K562 (cell line): ENCODE data around the gene LTK. TPM values are rescaled to one million over a fixed set of nuclear protein-coding genes. Genes with fewer than 3 reads are reported as not detected.

Source experiments
- CUX1 ChIP-seq: fragments of 200-800 bp; sonication (Bioruptor generic); IDR thresholded peaks from 2 replicates; pipeline ENCODE4 v1.6.1; 2016; ENCODE audit warnings: missing genetic modification characterization, missing compliant biosample characterization
- GTF2B ChIP-seq: IDR thresholded peaks from 2 replicates; pipeline ENCODE4 v1.6.1; 2011; ENCODE audit not compliant: insufficient read length; ENCODE audit errors: extremely low read depth
- RFX1 ChIP-seq: fragments of 450-650 bp; IDR thresholded peaks from 2 replicates; pipeline ENCODE4 v1.6.1; 2016; ENCODE audit warnings: mild to moderate bottlenecking, moderate library complexity
- SIN3A ChIP-seq, 2 experiments: fragments of 150-350 bp in 1 of 2; IDR thresholded peaks; 2 replicates each; pipeline ENCODE4 v1.6.1; 2011 to 2016; ENCODE audit warnings: borderline replicate concordance in 2 of 2, low read depth in 2 of 2, low read length in 2 of 2, mild to moderate bottlenecking in 2 of 2, moderate library complexity in 2 of 2; ENCODE audit not compliant: control insufficient read depth in 1 of 2
- SMARCE1 ChIP-seq: fragments of 450-650 bp; IDR thresholded peaks from 2 replicates; pipeline ENCODE4 v1.7.1; 2016; ENCODE audit warnings: mild to moderate bottlenecking
- TEAD1 ChIP-seq, 2 experiments: fragments of 450-650 bp in 1 of 2; sonication (generic) in 1 of 2; formaldehyde crosslinking; IDR thresholded peaks; 2 replicates each; pipeline versions ENCODE4 v1.4.0 to v1.8.0; 2020 to 2022; ENCODE audit warnings: mild to moderate bottlenecking in 2 of 2, missing genetic modification reagents in 1 of 2
- UBTF ChIP-seq, 2 experiments: IDR thresholded peaks; 2 replicates each; pipeline ENCODE4 v1.6.1; 2012; ENCODE audit warnings: improper control_type of control experiment in 2 of 2, low read depth in 2 of 2, low read length in 2 of 2, borderline replicate concordance in 1 of 2
- ZFP1 ChIP-seq: fragments of 450-650 bp; formaldehyde crosslinking; IDR thresholded peaks from 2 replicates; pipeline ENCODE4 v1.4.0; 2020; ENCODE audit warnings: mild to moderate bottlenecking, mixed read lengths
- ZNF75A ChIP-seq: fragments of 450-650 bp; formaldehyde crosslinking; IDR thresholded peaks from 2 replicates; pipeline ENCODE4 v1.4.0; 2020; ENCODE audit warnings: mild to moderate bottlenecking
- polyA plus RNA-seq, 8 experiments: library from polyadenylated mRNA; depleted of rRNA in 4 of 8; stranded (reverse) in 5 of 8; unstranded in 3 of 8; fragments of >200 nt; fragmentation: Nextera tagmentation in 2 of 8; fragmentation: Illumina TruSeq in 1 of 8; extraction: Ambion mirVana in 2 of 8; extraction: Trizol in 1 of 8; gene quantifications; 2 replicates each; pipeline versions ENCODE4 v1.2.1 to v1.2.3, GENCODE V29; 2011 to 2014; ENCODE audit warnings: inconsistent platforms in 1 of 8, missing spikeins in 1 of 8
- total RNA-seq, 7 experiments: library from RNA; depleted of rRNA in 6 of 7; stranded (reverse); fragments of >200 nt in 6 of 7; fragmentation: Illumina TruSeq in 2 of 7; extraction: Trizol in 2 of 7; gene quantifications; 2 replicates each; pipeline versions ENCODE4 v1.2.1 to v1.2.3, GENCODE V29; 2011 to 2021; ENCODE audit warnings: low replicate concordance in 1 of 7
- TF ChIP-seq, protein P1 (sequence below), 3 experiments: fragments of 200-800 bp in 1 of 3; fragments of 250-450 bp in 1 of 3; fragments of 450-650 bp in 1 of 3; sonication (Bioruptor Pico) in 1 of 3; sonication (Bioruptor generic) in 1 of 3; formaldehyde crosslinking in 1 of 3; IDR thresholded peaks; 2 replicates each; pipeline versions ENCODE4 v1.6.1 to v1.8.0; 2016 to 2022; ENCODE audit warnings: mild to moderate bottlenecking in 2 of 3, missing genetic modification characterization in 2 of 3, missing compliant biosample characterization in 1 of 3, moderate library complexity in 1 of 3

Gene LTK
- total and polyA plus RNA-seq, 9 of the 15 experiments (the other 6 are each of a cell fraction or from before 2014, with no cell fraction given): 0.25 to 4.4 (median 1.8) TPM

DNA sequence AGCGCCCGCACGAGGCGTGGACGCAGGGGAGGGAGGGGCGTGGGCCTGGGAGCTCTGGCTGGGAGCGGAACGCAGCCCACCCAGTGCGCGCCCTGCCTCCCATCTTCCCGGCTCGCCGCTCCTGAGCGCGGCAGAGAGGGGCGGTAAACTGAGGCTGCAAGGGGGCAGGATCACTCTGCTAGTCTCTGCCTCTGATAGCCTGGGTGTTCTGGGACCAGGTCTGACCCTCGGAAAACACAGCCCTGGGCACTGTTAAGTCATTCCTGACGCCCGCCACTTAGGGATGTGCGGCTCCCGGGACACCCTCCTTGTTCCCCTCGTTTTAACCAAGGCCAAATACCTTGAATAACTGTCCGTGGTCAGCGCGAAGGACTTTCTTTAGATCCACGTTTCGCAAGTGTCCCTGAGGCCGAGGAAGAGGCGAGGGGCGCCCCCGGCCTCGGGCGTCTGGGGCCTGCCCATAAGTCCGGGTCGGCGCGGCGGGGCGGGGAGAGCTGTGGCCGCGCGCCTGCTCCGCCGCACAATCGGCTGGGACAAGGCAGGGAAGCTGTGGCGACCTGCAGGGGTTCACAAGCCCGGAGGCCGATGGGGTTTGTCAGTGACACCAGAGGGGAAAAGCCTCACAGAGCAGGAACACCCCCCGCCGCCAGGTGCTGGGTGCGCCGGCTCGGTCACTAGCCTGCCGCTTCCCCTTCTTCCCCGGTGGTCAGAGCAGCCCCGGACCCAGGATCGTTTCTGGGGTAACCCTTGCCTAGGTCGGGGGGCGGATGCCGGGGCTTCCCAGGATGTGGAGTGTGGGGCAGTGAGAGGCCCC, 18.5 kb downstream of the LTK start (continued):
- TF ChIP-seq UBTF (IDR thresholded peaks at IDR 0.05; ENCODE audit: borderline replicate concordance in 1 of 2, low read depth in 2 of 2, low read length in 2 of 2): peak in 1 of 2 experiments; percentile 60; a peak in 1 of 4 replicates
- no peak for TF ChIP-seq GTF2B
- no peak; a peak in 1 of 4 replicates for TF ChIP-seq TEAD1 (CRISPR knock-in tag; IDR thresholded peaks at IDR 0.05)
- no peak for TF ChIP-seq RFX1
- TF ChIP-seq ZNF75A: no peak
- no peak for TF ChIP-seq CUX1 (CRISPR knock-in tag)
- no peak for TF ChIP-seq SMARCE1
- TF ChIP-seq, protein P1, sequence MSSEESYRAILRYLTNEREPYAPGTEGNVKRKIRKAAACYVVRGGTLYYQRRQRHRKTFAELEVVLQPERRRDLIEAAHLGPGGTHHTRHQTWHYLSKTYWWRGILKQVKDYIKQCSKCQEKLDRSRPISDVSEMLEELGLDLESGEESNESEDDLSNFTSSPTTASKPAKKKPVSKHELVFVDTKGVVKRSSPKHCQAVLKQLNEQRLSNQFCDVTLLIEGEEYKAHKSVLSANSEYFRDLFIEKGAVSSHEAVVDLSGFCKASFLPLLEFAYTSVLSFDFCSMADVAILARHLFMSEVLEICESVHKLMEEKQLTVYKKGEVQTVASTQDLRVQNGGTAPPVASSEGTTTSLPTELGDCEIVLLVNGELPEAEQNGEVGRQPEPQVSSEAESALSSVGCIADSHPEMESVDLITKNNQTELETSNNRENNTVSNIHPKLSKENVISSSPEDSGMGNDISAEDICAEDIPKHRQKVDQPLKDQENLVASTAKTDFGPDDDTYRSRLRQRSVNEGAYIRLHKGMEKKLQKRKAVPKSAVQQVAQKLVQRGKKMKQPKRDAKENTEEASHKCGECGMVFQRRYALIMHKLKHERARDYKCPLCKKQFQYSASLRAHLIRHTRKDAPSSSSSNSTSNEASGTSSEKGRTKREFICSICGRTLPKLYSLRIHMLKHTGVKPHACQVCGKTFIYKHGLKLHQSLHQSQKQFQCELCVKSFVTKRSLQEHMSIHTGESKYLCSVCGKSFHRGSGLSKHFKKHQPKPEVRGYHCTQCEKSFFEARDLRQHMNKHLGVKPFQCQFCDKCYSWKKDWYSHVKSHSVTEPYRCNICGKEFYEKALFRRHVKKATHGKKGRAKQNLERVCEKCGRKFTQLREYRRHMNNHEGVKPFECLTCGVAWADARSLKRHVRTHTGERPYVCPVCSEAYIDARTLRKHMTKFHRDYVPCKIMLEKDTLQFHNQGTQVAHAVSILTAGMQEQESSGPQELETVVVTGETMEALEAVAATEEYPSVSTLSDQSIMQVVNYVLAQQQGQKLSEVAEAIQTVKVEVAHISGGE (CRISPR knock-in tag; IDR thresholded peaks at IDR 0.05): peak in 1 of 3 experiments; percentile 69; a peak in 2 of 6 replicates
- TF ChIP-seq SIN3A (IDR thresholded peaks at IDR 0.05; ENCODE audit: borderline replicate concordance in 2 of 2, control insufficient read depth in 1 of 2, low read depth in 2 of 2, low read length in 2 of 2): no peak
- TF ChIP-seq ZFP1 (CRISPR knock-in tag): no peak
